IMR-90 (cell line): Measurements from ENCODE around the gene SDC3. TPM values are rescaled to one million over a fixed set of nuclear protein-coding genes. Genes with fewer than 3 reads are reported as not detected.

ENCODE experiments used
- ATAC-seq: fragments of 200-7000 bp; cut with Tn5 transposase; 2 replicates; pipeline ENCODE4 v1.9.1; 2020; ENCODE audit warnings: low read depth, mild to moderate bottlenecking, moderate library complexity
- BruUV-seq: library from RNA; stranded (reverse); fragments of 400-500 nt; replicated peaks from 2 replicates; lab custom pipeline; 2021; lab: Mats Ljungman, UMichigan
- CTCF ChIA-PET: fragments of 300-600 bp; formaldehyde crosslinking; extraction: SDS; loops from one replicate; lab custom pipeline; 2021; ENCODE audit warnings: antibody characterized with exemption; lab: Yijun Ruan, JAX
- POLR2A ChIA-PET: fragments of 300-600 bp; sonication (Branson Sonifier 250); formaldehyde crosslinking; loops from one replicate; lab custom pipeline; 2022; ENCODE audit warnings: antibody characterized with exemption; ENCODE audit not compliant: unreplicated experiment; lab: Charles Lee
- DNase-seq: peaks from one replicate; pipeline ENCODE4 v3.0.0; 2013
- H2AFZ ChIP-seq: replicated peaks from 2 replicates; pipeline ENCODE3; 2013; ENCODE audit warnings: low read length, mild to moderate bottlenecking; ENCODE audit not compliant: poor library complexity
- H2AK5ac ChIP-seq: 2 replicates; pipeline ENCODE4 v1.6.1; 2013; ENCODE audit warnings: low read depth, low read length, inconsistent platforms
- H2AK9ac ChIP-seq: replicated peaks from 2 replicates; pipeline ENCODE3; 2013; ENCODE audit warnings: mild to moderate bottlenecking, low read depth, low read length, moderate library complexity; ENCODE audit not compliant: poor library complexity
- H2BK120ac ChIP-seq: 2 replicates; pipeline ENCODE4 v1.6.1; 2013; ENCODE audit warnings: low read depth, low read length, inconsistent platforms
- H2BK15ac ChIP-seq: 3 replicates; pipeline ENCODE4 v1.6.1; 2013; ENCODE audit warnings: low read depth, low read length, inconsistent platforms
- H2BK20ac ChIP-seq: 2 replicates; pipeline ENCODE4 v1.6.1; 2013; ENCODE audit warnings: low read depth, mild to moderate bottlenecking, inconsistent platforms, low read length, moderate library complexity
- H2BK5ac ChIP-seq: 2 replicates; pipeline ENCODE4 v1.6.1; 2013; ENCODE audit warnings: mild to moderate bottlenecking, low read depth, low read length, inconsistent platforms; ENCODE audit not compliant: poor library complexity, severe bottlenecking
- H3K14ac ChIP-seq: replicated peaks from 2 replicates; pipeline ENCODE4 v1.6.1; 2013; ENCODE audit warnings: low read depth, low read length, inconsistent platforms
- H3K18ac ChIP-seq: 2 replicates; pipeline ENCODE4 v1.6.1; 2013; ENCODE audit warnings: low read depth, low read length, control low read depth
- H3K23ac ChIP-seq: 2 replicates; pipeline ENCODE4 v1.6.1; 2013; ENCODE audit warnings: low read depth, low read length, inconsistent platforms
- H3K27ac ChIP-seq: 2 replicates; pipeline ENCODE4 v1.5.1; 2013; ENCODE audit warnings: mild to moderate bottlenecking, control low read depth, low read length; ENCODE audit not compliant: insufficient read depth
- H3K27me3 ChIP-seq: 2 replicates; pipeline ENCODE4 v1.6.1; 2013; ENCODE audit warnings: low read length; ENCODE audit not compliant: control insufficient read depth, insufficient read depth
- H3K36me3 ChIP-seq: 2 replicates; pipeline ENCODE4 v1.6.1; 2013; ENCODE audit warnings: low read length, mixed read lengths; ENCODE audit not compliant: control insufficient read depth, insufficient read depth
- H3K4ac ChIP-seq: 2 replicates; pipeline ENCODE4 v1.6.1; 2013; ENCODE audit warnings: low read depth, low read length, inconsistent platforms
- H3K4me1 ChIP-seq: 2 replicates; pipeline ENCODE4 v1.6.1; 2013; ENCODE audit warnings: low read length, mixed read lengths; ENCODE audit not compliant: control insufficient read depth, insufficient read depth
- H3K4me2 ChIP-seq: 2 replicates; pipeline ENCODE4 v1.6.1; 2013; ENCODE audit warnings: low read depth, mild to moderate bottlenecking, control low read depth, low read length, moderate library complexity
- H3K4me3 ChIP-seq: 2 replicates; pipeline ENCODE4 v1.5.1; 2013; ENCODE audit warnings: low read depth, mild to moderate bottlenecking, control low read depth, low read length, moderate library complexity; ENCODE audit not compliant: insufficient read depth
- H3K56ac ChIP-seq: 2 replicates; pipeline ENCODE4 v1.6.1; 2013; ENCODE audit warnings: low read length, inconsistent platforms; ENCODE audit not compliant: insufficient read depth; ENCODE audit errors: extremely low read depth
- H3K79me1 ChIP-seq, 2 experiments: 2 replicates each; pipeline ENCODE4 v1.6.1; 2013; ENCODE audit warnings: low read length in 2 of 2, inconsistent platforms in 1 of 2, low read depth in 1 of 2
- H3K9ac ChIP-seq: 2 replicates; pipeline ENCODE4 v1.6.1; 2013; ENCODE audit warnings: low read depth, low read length, control low read depth
- H3K9me1 ChIP-seq: 2 replicates; pipeline ENCODE4 v1.6.1; 2013; ENCODE audit warnings: low read length, inconsistent platforms; ENCODE audit not compliant: insufficient read depth
- H3K9me3 ChIP-seq: 2 replicates; pipeline ENCODE4 v1.6.1; 2013; ENCODE audit warnings: low read length; ENCODE audit not compliant: control insufficient read depth, insufficient read depth
- H4K20me1 ChIP-seq: 2 replicates; pipeline ENCODE4 v1.6.1; 2013; ENCODE audit warnings: low read length, inconsistent platforms; ENCODE audit not compliant: insufficient read depth
- H4K5ac ChIP-seq: 2 replicates; pipeline ENCODE4 v1.6.1; 2013; ENCODE audit warnings: mild to moderate bottlenecking, low read depth, low read length, control low read depth
- H4K8ac ChIP-seq, 2 experiments: 2 replicates each; pipeline ENCODE4 v1.6.1; 2013; ENCODE audit warnings: low read depth in 2 of 2, low read length in 2 of 2, control low read depth in 1 of 2, inconsistent platforms in 1 of 2
- H4K91ac ChIP-seq: 2 replicates; pipeline ENCODE4 v1.6.1; 2013; ENCODE audit warnings: low read depth, low read length, inconsistent platforms; ENCODE audit not compliant: insufficient read depth
- BHLHE40 ChIP-seq: fragments of 150-350 bp; IDR thresholded peaks from 2 replicates; pipeline ENCODE4 v1.6.1; 2016; ENCODE audit warnings: mild to moderate bottlenecking, low read depth, low read length
- CEBPB ChIP-seq: IDR thresholded peaks from 2 replicates; pipeline ENCODE4 v1.6.1; 2012; ENCODE audit warnings: low read depth, low read length, improper control_type of control experiment
- CHD1 ChIP-seq: IDR thresholded peaks from 2 replicates; pipeline ENCODE4 v1.6.1; 2012; ENCODE audit warnings: low read depth, low read length, improper control_type of control experiment
- CTCF ChIP-seq: conservative IDR thresholded peaks from 2 replicates; pipeline ENCODE4 v1.5.1; 2012; ENCODE audit warnings: mild to moderate bottlenecking, low read depth, low read length, improper control_type of control experiment
- ELK1 ChIP-seq: fragments of 150-350 bp; IDR thresholded peaks from 2 replicates; pipeline ENCODE4 v1.6.1; 2016; ENCODE audit warnings: low read depth, mild to moderate bottlenecking, low read length, moderate library complexity, borderline replicate concordance
- FOS ChIP-seq: fragments of 150-350 bp; IDR thresholded peaks from 2 replicates; pipeline ENCODE4 v1.6.1; 2016; ENCODE audit warnings: low read depth, low read length
- MAFK ChIP-seq: IDR thresholded peaks from 2 replicates; pipeline ENCODE4 v1.6.1; 2012; ENCODE audit warnings: low read depth, low read length, improper control_type of control experiment
- MXI1 ChIP-seq: IDR thresholded peaks from 2 replicates; pipeline ENCODE4 v1.6.1; 2012; ENCODE audit warnings: low read depth, mild to moderate bottlenecking, low read length, moderate library complexity, borderline replicate concordance
- NFE2L2 ChIP-seq: fragments of 150-350 bp; IDR thresholded peaks from 2 replicates; pipeline ENCODE4 v1.6.1; 2016; ENCODE audit warnings: low read depth, mild to moderate bottlenecking, low read length
- POLR2A ChIP-seq: IDR thresholded peaks from 2 replicates; pipeline ENCODE4 v1.6.1; 2012; ENCODE audit warnings: mild to moderate bottlenecking, low read depth, low read length
- RAD21 ChIP-seq: IDR thresholded peaks from 2 replicates; pipeline ENCODE4 v1.6.1; 2012; ENCODE audit warnings: low read length, improper control_type of control experiment
- RCOR1 ChIP-seq: IDR thresholded peaks from 2 replicates; pipeline ENCODE4 v1.6.1; 2012; ENCODE audit warnings: mild to moderate bottlenecking, low read length, improper control_type of control experiment; ENCODE audit not compliant: insufficient replicate concordance
- RFX5 ChIP-seq: IDR thresholded peaks from 2 replicates; pipeline ENCODE4 v1.8.0; 2012; ENCODE audit warnings: low read depth, mild to moderate bottlenecking, low read length, moderate library complexity
- SMC3 ChIP-seq: fragments of 150-350 bp; IDR thresholded peaks from 2 replicates; pipeline ENCODE4 v1.6.1; 2016; ENCODE audit warnings: low read depth, mild to moderate bottlenecking, antibody characterized with exemption, low read length, moderate library complexity
- USF2 ChIP-seq: fragments of 150-350 bp; IDR thresholded peaks from 2 replicates; pipeline ENCODE4 v1.6.1; 2017; ENCODE audit warnings: mild to moderate bottlenecking, antibody characterized with exemption, low read length, low read depth
- WGBS, 2 experiments: methylation state at CpG; one replicate each; pipeline versions ENCODE4 v1.1.5 to v1.1.7; 2013; ENCODE audit warnings: missing lambda C conversion rate in 2 of 2; ENCODE audit not compliant: insufficient read length in 1 of 2; ENCODE audit errors: extremely low coverage in 2 of 2; 5-methylcytosine and 5-hydroxymethylcytosine counted together
- dilution Hi-C: fragments of 300-500 bp; cut with HindIII; formaldehyde crosslinking; loops from one replicate; pipeline ENCODE4 v1.14.3; 2018; ENCODE audit warnings: low sequenced_read_pairs; ENCODE audit not compliant: unreplicated experiment
- in situ Hi-C: fragments of 300-500 bp; cut with MboI; formaldehyde crosslinking; loops from 3 replicates; pipeline ENCODE4 v1.14.3; 2019; ENCODE audit warnings: low sequenced_read_pairs, inconsistent platforms, mixed read lengths
- intact Hi-C: fragments of 100-400 bp; cut with micrococcal nuclease; formaldehyde crosslinking; loops from 2 replicates; pipeline ENCODE4 v1.10.0; 2022
- polyA plus RNA-seq, 3 experiments: library from polyadenylated mRNA; depleted of rRNA; stranded (reverse); fragments of >200 nt; gene quantifications; 2 replicates each; pipeline ENCODE4 v1.2.3, GENCODE V29; 2012; ENCODE audit warnings: low replicate concordance in 1 of 3
- total RNA-seq: library from RNA; depleted of rRNA; stranded (reverse); fragments of >200 nt; gene quantifications from 2 replicates; pipeline ENCODE4 v1.2.3, GENCODE V29; 2012

The SDC3 gene
- total and polyA plus RNA-seq, 2 of the 4 experiments (the other 2 are of a cell fraction), result 13.1 to 71.5 TPM

- no peak overlapping the region for H3K56ac ChIP-seq
- ChIA-PET POLR2A (no interaction called here), CTCF (no interaction called here)
- H3K36me3 ChIP-seq, result no peaks in the 10 kb centered on the region; the same call in 1 of the 2 replicates
- H2BK5ac ChIP-seq, result no peak overlapping the region
- no peak overlapping the region for H3K4me3 ChIP-seq
- H3K9me3 ChIP-seq, result no peaks in the 10 kb centered on the region
- no peak overlapping the region for H3K9ac ChIP-seq
- H4K91ac ChIP-seq, result no peak overlapping the region
- no peak overlapping the region for H3K14ac ChIP-seq
- intact Hi-C loops, result no loop called here
- H2AK5ac ChIP-seq, result peak overlapping the region; percentile 33; the same call in 1 of the 2 replicates
- no peaks in the 10 kb centered on the region for H3K27me3 ChIP-seq
- no peak for DNase-seq
- no TSS peak for BruUV-seq
- in situ Hi-C loops, result no loop called here
- no peak overlapping the region for H2BK120ac ChIP-seq
- H2AFZ ChIP-seq, result no peak overlapping the region
- no peak for ATAC-seq
- no peak overlapping the region for H2BK20ac ChIP-seq
- 87% methylated on average over 7 of the region's 18 CpGs; no CpG with 5 or more reads in 1 of the 2 experiments for WGBS, 2 experiments
- H3K18ac ChIP-seq, result no peak overlapping the region
- peaks cover 34% of the 10 kb centered on the region for H3K9me1 ChIP-seq
- peak overlapping the region; percentile 1 for H2AK9ac ChIP-seq
- H3K4ac ChIP-seq, result no peak overlapping the region; the same call in 1 of the 2 replicates
- no peak overlapping the region for H4K5ac ChIP-seq
- peaks cover 37% of the 10 kb centered on the region for H3K4me1 ChIP-seq
- peak overlapping the region; percentile 59; the same call in 1 of the 2 replicates for H3K23ac ChIP-seq
- H4K8ac ChIP-seq, result no peak overlapping the region
- H2BK15ac ChIP-seq, result no peak overlapping the region
- H3K79me1 ChIP-seq, result peaks cover 49 to 96% of the 10 kb centered on the region in 2 experiments
- no peak overlapping the region for H3K27ac ChIP-seq
- H3K4me2 ChIP-seq, result no peak overlapping the region
- H4K20me1 ChIP-seq, result peaks cover 85% of the 10 kb centered on the region
- dilution Hi-C loops, result no loop called here
- TF ChIP-seq RFX5 (no peak), MXI1 (no peak), FOS (no peak), BHLHE40 (no peak), CHD1 (no peak), CTCF (no peak), USF2 (no peak), SMC3 (no peak), POLR2A (no peak), NFE2L2 (no peak), CEBPB (no peak), ELK1 (no peak), RAD21 (no peak), RCOR1 (no peak), MAFK (no peak)
Measured at GRCh38 chr1:30883389-30884172, 25.0 kb downstream of the SDC3 start.
